GM18867 (cell line): ENCODE results near the gene C11orf97.
"Not testable (repeated sequence)": the region's sequence is repeated elsewhere in the genome, so short reads cannot be mapped to it uniquely, and the experiment has no call there.

ENCODE experiments used
- ATAC-seq: cut with Tn5 transposase; IDR thresholded peaks from one replicate; pipeline ENCODE4 v1.9.1; 2021; ENCODE audit warnings: mild to moderate bottlenecking, moderate library complexity; ENCODE audit not compliant: unreplicated experiment

The C11orf97 gene, protein sequence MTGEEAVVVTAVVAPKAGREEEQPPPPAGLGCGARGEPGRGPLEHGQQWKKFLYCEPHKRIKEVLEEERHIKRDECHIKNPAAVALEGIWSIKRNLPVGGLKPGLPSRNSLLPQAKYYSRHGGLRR

DNA sequence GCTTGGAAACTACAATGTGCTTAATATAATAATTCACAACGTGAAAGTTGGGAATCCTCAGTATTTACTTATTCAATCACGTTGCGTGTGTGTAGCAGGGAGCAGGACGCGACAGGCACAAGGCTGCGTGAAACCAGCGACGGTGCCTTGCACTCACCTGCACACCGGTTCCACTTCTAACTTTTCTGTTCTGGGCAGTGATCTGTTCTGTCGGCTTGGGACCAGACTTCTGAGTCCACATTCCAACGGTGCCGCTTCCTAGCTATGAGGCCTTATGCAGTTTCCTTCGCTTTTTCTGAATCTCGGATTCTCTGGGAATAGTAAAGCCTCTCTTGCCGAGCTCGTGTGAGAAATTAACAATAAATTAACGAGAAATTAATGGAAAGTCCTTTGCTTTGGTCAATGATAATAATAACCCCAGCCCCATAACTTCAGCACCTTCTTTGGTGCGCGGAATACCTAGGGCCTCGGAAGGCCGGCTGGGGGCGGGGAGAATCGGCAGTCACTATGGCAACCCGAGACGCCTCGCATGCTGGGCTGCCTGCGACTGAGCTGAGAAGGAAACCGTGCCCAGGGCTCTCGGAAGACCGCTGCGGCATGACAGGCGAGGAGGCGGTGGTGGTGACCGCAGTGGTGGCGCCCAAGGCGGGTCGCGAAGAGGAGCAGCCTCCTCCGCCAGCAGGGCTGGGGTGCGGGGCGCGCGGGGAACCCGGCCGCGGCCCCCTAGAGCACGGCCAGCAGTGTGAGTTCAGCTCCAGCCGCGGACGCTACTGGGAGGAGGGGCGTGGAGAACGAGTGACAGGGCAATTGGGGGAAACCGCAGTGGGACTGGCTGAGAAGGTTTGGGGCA is at the start of gene C11orf97:
Gene C11orf97, plus strand, starts transcription at position 530 of the 850 bp plus-strand sequence. Its CDS starts 68 bp downstream, at position 598.
- ATAC-seq, result peak; percentile 86

DNA sequence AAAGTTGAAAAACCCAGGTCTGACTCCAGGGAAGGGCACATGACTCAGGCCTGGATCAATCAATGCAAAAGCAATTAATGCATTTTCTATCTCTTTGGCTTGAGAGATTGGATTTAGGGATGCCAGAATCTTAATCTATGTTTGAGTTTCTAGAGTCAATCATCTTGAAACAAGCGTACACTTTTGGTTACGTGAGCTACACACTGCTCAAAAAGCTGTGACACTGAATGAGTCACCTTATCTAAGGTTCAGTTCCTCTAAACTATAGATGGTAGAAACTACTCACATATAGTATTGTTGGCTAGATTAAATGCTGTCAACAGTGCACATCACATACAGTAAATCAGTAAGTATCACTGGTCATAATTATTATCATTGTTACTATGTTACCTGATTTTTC is 42.8 kb upstream of the C11orf97 start:
- ATAC-seq, result peak; percentile 88

DNA sequence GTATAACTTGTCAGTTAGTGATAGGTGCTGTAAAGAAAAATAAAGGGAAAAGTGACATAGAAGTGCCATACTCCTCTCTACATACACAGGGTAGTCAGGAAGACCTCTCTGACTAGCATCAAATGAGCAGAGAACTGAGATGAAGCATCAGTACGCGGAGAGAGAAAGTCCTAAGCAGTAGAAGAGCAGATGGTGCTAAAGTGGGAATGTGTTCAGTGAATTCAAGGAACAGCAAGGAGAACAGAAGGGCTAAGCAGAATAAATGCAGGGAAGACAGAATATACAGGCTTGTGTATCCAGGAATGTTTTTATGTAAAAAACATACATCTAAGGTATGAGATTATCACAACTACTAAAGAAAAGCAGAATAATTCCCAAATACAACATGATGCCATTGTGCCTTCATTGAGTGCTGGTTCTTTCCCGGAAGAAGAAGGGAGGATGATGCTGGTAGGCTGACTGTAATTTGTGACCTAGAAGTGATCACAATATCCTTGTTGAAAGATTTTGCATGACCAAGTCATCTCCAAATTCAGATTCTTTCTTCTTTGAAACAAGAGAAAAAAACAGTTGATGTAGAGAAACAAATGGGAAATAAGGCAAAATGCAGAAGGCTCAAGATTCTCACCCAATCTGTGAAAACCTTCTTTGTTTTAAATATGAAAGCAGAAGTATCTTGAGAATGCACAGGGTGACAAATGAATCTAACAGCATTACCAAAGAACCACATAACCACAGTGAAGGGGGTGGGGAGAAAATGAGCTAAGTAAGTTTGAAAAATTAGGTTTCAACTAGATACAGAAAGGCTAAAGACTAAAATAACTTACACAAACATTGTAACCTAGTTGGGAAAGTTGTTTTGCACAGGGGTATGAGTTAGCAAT is 39.1 kb upstream of the C11orf97 start:
- peak; percentile 86 for ATAC-seq

DNA sequence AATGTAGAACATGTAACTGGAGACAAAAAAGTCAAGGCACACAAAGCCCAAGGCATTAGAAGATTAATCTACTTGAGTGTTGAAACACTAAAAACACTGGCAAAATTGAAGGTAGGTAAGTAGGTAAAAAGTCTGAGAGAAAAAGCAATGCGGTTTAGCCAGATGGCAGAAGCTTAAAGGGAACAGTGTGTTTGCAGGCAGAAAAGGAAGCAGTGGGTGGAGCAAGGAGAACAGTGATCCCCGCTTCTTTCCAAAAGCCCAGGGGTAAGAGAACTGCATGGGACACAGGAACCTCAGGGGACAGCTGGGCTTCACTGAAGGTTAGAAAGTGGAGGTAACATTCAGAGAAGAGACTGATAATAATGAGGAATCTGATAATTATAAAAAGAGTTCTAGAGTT is 34.6 kb upstream of the C11orf97 start:
- ATAC-seq, result no peak

DNA sequence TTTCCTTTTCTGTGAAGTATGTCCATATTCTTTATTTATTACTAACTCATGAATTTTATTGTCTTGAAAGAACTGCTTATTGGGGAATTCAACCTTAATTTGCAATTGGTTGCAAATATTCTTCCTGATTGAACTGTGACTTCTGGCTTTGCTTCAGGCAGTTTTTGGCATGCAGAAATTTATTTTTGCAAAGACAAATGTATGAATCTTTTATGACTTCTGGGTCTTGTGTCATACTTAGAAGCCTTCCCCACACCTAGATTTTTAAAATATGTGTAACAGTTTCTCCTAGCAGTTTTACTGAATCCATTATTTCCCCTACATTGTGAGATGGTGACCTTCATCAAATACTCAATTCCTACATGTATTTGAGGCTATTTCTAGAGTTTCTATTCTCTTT is 30.9 kb upstream of the C11orf97 start:
- ATAC-seq, result no peak

DNA sequence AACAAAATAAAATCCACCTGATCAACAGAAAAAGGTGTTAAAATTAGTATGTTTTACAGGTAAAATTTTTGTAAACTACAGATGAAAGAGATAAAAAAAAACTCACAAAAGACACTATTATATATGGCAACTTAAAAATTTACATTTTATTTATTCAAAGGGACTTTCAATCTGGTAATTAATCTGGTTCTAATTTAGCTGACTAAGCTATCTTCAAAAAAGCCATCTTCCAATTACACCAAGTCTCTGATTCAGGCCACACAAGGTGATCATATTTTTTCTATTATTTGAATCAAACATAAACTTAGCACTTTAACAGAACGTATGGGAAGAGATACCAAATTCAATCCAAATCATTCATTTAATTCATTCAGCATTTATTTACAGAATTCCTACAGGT is 26.2 kb upstream of the C11orf97 start:
- ATAC-seq, result no peak

DNA sequence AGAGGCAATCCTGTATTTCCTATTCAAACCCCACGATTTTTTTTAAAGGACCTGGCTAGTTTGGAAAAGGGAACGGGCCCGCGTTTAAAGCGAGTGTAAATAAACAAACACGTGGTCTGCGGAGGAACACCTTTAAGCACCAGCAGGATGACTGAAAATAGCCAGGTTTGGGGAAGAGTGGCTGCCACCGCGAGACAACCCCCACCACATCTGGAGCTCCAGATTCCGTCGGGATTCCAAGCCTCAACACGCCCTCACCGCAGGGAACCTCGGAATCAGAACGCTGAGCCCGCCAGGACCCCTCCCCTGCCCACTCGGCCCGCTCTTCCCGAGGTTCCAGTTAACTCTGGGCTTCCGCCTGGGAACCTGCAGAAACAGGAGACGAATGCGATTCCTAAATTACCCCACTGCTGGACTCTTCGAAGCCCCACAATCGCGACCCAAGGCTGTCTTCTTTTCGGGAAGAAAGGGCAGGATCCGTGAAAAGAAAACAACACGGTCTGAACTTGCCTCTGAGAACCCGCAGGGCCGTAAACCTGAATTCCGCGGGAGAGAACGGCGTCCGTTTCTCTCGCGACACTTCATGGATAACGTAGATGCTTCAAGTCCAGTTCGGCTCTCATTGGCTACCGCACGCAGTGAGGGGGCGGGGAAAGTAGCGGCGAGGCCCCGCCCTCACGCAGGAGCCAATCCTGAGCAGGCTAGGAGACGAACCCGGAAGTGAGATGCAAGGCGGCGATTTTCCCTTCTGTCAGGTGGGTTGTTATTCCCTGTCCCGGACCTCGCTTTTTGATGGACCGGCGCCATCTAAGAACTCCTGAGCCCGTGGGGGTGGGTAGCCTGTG is 18.8 kb upstream of the C11orf97 start, which contains the start of the genes ANKRD49 and MRE11:
Gene ANKRD49, plus strand, starts transcription at position 704 of the 845 bp plus-strand sequence. CDS start 2,710 bp downstream, outside the sequence.
Gene MRE11, minus strand, starts transcription at position 564 of the 845 bp plus-strand sequence. CDS start 1,043 bp downstream, outside the sequence.
- ATAC-seq, result peak; percentile 100

DNA sequence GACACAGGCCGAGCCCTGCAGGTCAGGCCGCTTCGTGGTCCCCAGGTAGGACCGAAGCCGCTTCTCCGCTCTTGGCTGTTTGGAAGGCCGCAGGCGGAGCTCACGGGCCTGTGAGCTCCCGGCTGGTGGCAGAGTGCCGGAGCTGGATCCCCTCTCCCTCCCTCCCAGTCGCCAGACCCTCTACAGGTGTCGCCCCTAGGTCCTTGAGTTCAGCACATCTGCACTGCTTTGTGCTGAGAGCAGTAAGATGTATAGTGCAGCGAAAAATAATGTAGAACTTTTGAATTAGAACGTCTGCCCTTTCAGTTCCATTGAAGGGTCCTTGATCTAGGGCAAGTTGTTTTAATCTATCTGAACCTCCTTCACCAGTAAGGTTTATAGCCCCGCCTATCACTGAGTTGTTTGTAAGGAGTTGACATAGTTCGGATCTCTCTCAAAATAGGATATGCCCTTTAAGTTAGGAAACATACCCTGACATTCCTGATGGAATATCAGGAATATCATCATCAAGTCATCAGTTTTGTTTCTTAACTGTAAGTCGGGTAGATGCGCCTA is 18.1 kb upstream of the C11orf97 start:
- ATAC-seq, result peak; percentile 67

DNA sequence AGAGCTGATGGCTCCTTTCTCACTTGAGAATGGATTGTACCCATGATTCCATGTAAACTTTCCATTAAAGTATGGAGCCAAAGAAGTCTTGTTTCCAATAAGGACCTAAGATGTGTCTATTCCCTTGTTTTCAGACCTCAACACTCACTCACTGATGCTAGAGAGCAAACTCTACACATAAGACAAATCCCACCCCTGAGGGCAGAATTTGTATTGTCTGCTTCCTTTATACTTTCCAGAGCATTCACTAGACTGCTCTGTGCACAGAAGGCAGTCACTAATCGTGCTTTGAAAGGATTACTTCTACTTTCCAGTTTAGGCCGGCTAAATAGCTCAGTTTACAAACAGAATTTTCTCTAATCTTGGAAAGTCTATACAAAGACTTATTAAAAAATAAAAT is 12.1 kb upstream of the C11orf97 start:
- no peak for ATAC-seq

DNA sequence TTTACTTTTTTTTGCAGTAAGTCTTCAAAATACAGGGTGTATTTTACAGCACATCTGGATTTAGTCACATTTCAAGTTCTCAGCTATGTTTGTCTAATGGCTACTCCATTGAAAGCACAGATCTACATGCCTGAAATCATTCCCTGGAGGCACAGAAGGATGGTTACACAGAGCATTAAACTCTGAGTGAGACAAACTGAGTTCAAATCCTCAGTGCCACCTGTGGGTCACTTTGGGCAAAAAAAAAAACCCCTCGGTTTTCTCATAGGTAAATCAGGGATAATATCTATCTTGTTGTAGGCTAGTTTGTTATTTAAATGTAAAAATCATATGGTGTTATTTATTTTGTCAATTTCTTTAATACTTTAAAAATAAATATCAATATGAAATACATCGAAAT is 10.7 kb upstream of the C11orf97 start:
- no peak for ATAC-seq

DNA sequence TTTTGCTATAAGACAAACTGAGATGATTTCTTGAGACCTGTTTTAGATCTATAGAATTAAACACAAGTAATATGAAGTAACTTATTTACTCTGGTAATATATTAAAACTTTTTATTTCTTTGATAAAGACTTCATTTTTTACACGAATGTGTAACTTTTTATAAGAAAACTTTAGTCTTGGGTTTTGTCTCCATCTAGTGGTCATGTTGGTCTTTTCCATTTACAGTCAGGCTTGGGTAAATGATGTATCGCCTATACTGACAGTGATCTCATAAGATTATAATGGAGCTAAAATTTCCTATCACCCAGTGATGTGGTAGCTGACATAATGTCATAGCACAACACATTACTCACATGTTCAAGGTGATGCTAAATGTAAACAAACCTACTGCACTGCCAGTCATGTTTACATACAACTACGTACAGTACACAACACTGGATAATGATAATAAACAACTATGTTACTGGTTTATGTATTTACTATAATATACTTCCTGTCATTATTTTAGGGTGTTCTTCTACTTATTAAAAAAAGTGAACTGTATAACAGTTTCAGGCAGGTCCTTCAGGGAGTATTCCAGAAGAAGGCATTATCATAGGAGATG is 7.5 kb upstream of the C11orf97 start:
- ATAC-seq, result peak; percentile 58

DNA sequence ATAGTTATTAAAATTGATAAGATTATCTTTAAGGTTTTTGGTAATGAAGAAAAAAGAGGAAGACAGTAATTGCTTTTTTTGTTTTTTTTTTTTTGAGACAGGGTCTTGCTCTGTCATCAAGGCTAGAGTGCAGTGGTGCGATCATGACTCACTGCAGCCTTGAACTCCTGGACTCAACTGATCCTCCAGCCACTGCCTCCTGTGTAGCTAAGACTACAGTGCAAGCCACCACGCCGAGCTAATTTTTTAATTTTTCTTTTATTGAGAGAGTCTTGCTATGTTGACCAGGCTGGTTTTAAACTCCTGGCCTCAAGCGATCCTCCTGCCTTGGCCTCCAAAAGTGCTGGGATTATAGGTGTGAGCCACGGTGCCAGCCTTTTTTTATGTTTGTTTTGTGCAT is 5.7 kb upstream of the C11orf97 start:
- ATAC-seq, result not testable (repeated sequence)

DNA sequence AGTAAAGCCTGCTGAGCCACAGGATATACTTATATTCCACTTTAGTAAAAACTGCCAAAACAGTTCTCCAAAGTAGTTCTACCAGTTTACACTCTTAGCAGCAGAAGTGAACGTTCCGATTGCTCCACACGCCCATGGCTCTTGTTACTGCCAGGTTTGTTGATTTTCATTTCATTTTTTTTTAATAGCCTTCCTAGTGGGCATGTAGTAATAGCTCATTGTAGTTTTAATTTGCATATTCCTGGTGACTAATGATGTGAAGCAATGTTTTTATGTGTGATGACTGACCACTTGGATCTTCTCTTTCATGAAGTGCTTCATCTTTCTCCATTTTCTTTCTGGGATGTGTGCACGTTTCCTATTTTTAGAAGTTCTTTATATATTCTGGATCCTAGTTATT is 4.8 kb upstream of the C11orf97 start:
- no peak for ATAC-seq

DNA sequence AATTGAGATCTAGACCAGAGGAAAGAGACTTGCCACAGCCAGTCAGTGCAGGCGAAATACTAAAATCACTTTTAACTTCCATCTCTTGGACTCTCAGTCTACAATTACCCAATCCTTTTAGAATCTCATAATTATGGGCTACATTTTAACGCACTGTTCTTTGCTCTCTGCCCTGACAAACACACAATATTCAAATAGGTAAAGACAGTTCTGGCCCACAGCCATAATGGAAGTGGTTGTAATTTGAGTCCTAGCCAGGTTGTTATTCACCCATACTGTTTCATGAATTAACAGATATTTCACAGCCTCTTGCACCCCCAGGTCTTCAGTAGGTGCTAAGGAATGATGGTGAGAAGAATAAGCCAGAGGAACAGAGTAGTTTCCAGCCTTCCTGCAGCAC is 830 bp downstream of the C11orf97 start:
- no peak for ATAC-seq

DNA sequence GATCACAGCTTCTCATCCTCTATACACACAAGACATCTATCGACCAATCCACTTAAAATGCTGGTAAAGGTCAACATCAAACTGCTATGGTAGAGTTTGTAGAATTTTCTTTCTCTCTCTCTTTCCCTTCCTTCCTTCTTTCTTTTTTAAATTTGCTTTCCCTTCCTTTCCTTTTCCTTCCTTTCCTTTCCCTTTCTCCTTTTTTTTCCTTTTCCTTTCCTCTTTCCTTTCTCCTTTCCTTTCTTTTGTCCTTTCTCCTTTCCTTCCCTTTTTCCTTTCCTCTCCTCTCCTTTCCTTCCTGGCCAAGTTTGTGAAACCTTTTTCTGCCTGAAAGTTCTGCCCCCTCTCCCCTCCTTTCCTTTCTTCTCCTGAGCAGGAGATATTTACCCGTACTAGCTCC is 3.1 kb downstream of the C11orf97 start:
- ATAC-seq, result no peak

DNA sequence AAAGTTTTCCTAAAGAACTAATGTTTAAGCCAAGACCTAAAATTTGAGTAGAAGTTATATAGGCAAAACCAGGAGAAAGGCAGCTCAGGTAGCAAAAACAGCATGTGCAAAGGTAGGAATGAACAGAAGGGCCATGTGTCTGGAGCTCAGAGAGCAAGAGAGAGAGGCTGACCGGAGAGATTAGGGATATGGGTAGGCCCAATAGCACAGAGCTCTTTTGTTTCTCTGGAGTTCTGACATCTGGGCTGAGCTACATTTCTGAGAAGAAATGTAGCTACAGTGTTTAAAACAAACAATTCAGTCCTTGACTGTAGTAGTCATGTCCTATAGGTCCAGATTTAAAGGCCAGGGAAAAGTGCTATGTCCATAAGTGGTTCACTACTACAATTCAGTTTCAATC is 4.5 kb downstream of the C11orf97 start:
- no peak for ATAC-seq

DNA sequence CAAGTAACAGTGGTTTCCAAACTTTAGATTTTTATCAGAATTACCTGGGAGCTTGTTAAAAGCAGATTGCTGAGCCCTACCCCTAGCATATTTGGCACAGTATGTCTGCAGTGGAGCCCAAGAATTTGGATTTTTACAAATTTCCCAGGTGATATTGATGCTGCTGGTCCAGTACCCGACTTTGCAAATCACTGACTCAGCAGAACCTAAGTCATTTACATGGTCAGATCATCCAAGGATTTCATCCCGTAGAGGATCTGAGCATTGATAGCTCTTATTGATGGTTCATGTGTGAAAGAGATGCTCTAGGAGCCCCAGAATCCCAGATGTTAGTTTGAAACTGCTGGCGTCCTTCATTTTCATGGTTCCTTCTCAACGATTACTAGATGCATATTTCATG is 6.0 kb downstream of the C11orf97 start:
- no peak for ATAC-seq

DNA sequence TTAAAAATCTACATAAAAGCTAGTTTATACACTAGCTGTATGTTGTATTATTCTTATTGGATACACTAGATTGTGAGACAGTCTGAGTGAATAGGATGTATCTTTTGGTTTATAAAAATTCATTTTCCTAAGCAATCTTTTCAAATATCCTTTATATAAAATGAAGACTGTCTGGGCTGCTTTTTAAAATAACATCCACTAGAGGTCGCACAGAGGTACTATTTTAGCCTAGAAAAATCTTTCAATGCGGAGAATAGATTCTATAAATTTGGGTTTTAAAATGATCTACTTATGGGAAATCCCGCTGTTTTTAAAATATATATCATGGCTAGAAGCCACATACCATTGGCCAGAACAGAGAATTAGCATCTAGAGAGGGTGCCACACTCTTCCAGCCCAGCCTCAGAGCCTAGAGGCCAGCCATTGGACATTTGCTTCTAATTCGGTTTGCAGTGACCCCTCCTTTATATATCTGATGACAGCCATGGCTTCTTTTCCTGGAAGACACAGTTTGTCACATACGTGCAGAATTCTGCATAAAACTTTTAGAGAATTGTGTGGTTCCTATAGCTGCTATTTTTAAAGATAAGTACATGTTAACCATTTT is 7.3 kb downstream of the C11orf97 start:
- peak; percentile 51 for ATAC-seq

DNA sequence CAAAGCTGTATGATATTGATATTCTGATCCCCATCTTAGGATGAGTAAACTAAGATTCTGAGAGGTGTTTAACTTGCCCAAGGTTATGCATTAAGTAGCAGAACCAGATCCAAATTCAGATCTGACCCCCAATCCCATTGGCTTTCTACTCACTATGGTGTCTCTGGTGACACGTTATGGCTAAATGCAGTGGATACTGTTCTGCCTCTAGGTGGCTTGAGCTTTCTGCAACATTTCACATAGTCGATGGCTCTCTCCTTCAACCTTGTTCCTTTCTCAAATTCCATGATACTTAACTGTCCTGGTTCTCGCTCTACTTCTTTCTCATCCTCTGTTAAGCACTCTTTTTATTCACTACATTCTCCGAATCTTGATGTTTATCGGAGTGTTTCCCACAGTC is 9.4 kb downstream of the C11orf97 start:
- peak; percentile 72 for ATAC-seq
